T-helper 1 cell treated with Interleukin-12 subunit alpha and Interleukin-12 subunit beta and Interleukin-4 antibody, amounts not matched to agents 30 μg/mL and 1 μg/mL, for 36 hours (primary cell): Measurements from ENCODE around the gene FEM1B.

ENCODE experiments used
- H3K27ac Mint-ChIP-seq: one replicate; pipeline ENCODE4 v1.8.0; 2021; ENCODE audit warnings: mild to moderate bottlenecking, mixed read lengths
- H3K27me3 Mint-ChIP-seq: one replicate; pipeline ENCODE4 v1.8.0; 2021; ENCODE audit warnings: low read depth, mixed read lengths
- H3K36me3 Mint-ChIP-seq: one replicate; pipeline ENCODE4 v1.8.0; 2021; ENCODE audit warnings: low read depth, mixed read lengths
- H3K4me1 Mint-ChIP-seq: one replicate; pipeline ENCODE4 v1.8.0; 2021; ENCODE audit warnings: low read depth, mixed read lengths
- H3K4me3 Mint-ChIP-seq: one replicate; pipeline ENCODE4 v1.8.0; 2021; ENCODE audit warnings: mild to moderate bottlenecking, moderate library complexity, mixed read lengths
- H3K9me3 Mint-ChIP-seq: one replicate; pipeline ENCODE4 v1.8.0; 2021; ENCODE audit warnings: mixed read lengths

Gene FEM1B

GRCh38 chr15:68303560-68304436 is 26.3 kb downstream of the FEM1B start:
- Mint-ChIP-seq H3K27me3 (peaks cover 5% of the 10 kb centered on the region), H3K4me3 (no peak overlapping the region), H3K36me3 (no peaks in the 10 kb centered on the region), H3K27ac (no peak overlapping the region), H3K4me1 (peaks cover 20% of the 10 kb centered on the region), H3K9me3 (no peaks in the 10 kb centered on the region)

- Mint-ChIP-seq H3K4me3 (no peak overlapping the region), H3K9me3 (no peaks in the 10 kb centered on the region), H3K27ac (no peak overlapping the region), H3K4me1 (peaks cover 14% of the 10 kb centered on the region), H3K27me3 (peaks cover 5% of the 10 kb centered on the region), H3K36me3 (no peaks in the 10 kb centered on the region)
Measured at GRCh38 chr15:68304589-68305337, 27.2 kb downstream of the FEM1B start.

GRCh38 chr15:68305420-68305871 is 27.9 kb downstream of the FEM1B start:
- Mint-ChIP-seq H3K27ac (no peak overlapping the region), H3K36me3 (no peaks in the 10 kb centered on the region), H3K4me3 (no peak overlapping the region), H3K27me3 (peaks cover 5% of the 10 kb centered on the region), H3K4me1 (peaks cover 14% of the 10 kb centered on the region), H3K9me3 (no peaks in the 10 kb centered on the region)

- no peaks in the 10 kb centered on the region for H3K9me3 Mint-ChIP-seq
- H3K27ac Mint-ChIP-seq = no peak overlapping the region
- peaks cover 10% of the 10 kb centered on the region for H3K4me1 Mint-ChIP-seq
Measured at GRCh38 chr15:68307131-68307928, 29.8 kb downstream of the FEM1B start.

GRCh38 chr15:68309024-68309423 is 31.5 kb downstream of the FEM1B start:
- H3K9me3 Mint-ChIP-seq = no peaks in the 10 kb centered on the region
- no peaks in the 10 kb centered on the region for H3K36me3 Mint-ChIP-seq
- no peak overlapping the region for H3K27ac Mint-ChIP-seq
- H3K27me3 Mint-ChIP-seq = peaks cover 5% of the 10 kb centered on the region
- peaks cover 10% of the 10 kb centered on the region for H3K4me1 Mint-ChIP-seq
- no peak overlapping the region for H3K4me3 Mint-ChIP-seq

More at GRCh38 chr15:68307131-68307928, 29.8 kb downstream of the FEM1B start:
- Mint-ChIP-seq H3K4me3 (no peak overlapping the region), H3K27me3 (peaks cover 5% of the 10 kb centered on the region), H3K36me3 (no peaks in the 10 kb centered on the region)

- H3K27ac Mint-ChIP-seq = no peak overlapping the region
- no peak overlapping the region for H3K4me3 Mint-ChIP-seq
- peaks cover 12% of the 10 kb centered on the region for H3K27me3 Mint-ChIP-seq
- H3K4me1 Mint-ChIP-seq = peaks cover 9% of the 10 kb centered on the region
- H3K9me3 Mint-ChIP-seq = no peaks in the 10 kb centered on the region
- no peaks in the 10 kb centered on the region for H3K36me3 Mint-ChIP-seq
Measured at GRCh38 chr15:68310178-68310803, 32.7 kb downstream of the FEM1B start.

- no peak overlapping the region for H3K27ac Mint-ChIP-seq
- H3K4me3 Mint-ChIP-seq = no peak overlapping the region
- peaks cover 12% of the 10 kb centered on the region for H3K27me3 Mint-ChIP-seq
- H3K9me3 Mint-ChIP-seq = no peaks in the 10 kb centered on the region
- H3K4me1 Mint-ChIP-seq = peaks cover 9% of the 10 kb centered on the region
- no peaks in the 10 kb centered on the region for H3K36me3 Mint-ChIP-seq
Measured at GRCh38 chr15:68310804-68311463, 33.4 kb downstream of the FEM1B start.

GRCh38 chr15:68311464-68311835 is 33.9 kb downstream of the FEM1B start:
- H3K27ac Mint-ChIP-seq = no peak overlapping the region
- H3K9me3 Mint-ChIP-seq = no peaks in the 10 kb centered on the region
- no peaks in the 10 kb centered on the region for H3K36me3 Mint-ChIP-seq
- peaks cover 4% of the 10 kb centered on the region for H3K4me1 Mint-ChIP-seq
- no peak overlapping the region for H3K4me3 Mint-ChIP-seq
- H3K27me3 Mint-ChIP-seq = peaks cover 12% of the 10 kb centered on the region

GRCh38 chr15:68311859-68312557 is 34.5 kb downstream of the FEM1B start:
- no peaks in the 10 kb centered on the region for H3K36me3 Mint-ChIP-seq
- no peak overlapping the region for H3K27ac Mint-ChIP-seq
- no peaks in the 10 kb centered on the region for H3K9me3 Mint-ChIP-seq
- H3K4me1 Mint-ChIP-seq = no peaks in the 10 kb centered on the region
- H3K27me3 Mint-ChIP-seq = peaks cover 12% of the 10 kb centered on the region
- no peak overlapping the region for H3K4me3 Mint-ChIP-seq

- H3K27me3 Mint-ChIP-seq = peaks cover 12% of the 10 kb centered on the region
- no peaks in the 10 kb centered on the region for H3K36me3 Mint-ChIP-seq
- no peak overlapping the region for H3K4me3 Mint-ChIP-seq
- no peaks in the 10 kb centered on the region for H3K4me1 Mint-ChIP-seq
- H3K9me3 Mint-ChIP-seq = no peaks in the 10 kb centered on the region
- no peak overlapping the region for H3K27ac Mint-ChIP-seq
Measured at GRCh38 chr15:68312701-68313204, 35.2 kb downstream of the FEM1B start.

GRCh38 chr15:68313501-68314410 is 36.2 kb downstream of the FEM1B start:
- Mint-ChIP-seq H3K9me3 (no peaks in the 10 kb centered on the region), H3K27ac (no peak overlapping the region), H3K27me3 (peaks cover 7% of the 10 kb centered on the region), H3K36me3 (no peaks in the 10 kb centered on the region), H3K4me3 (no peak overlapping the region), H3K4me1 (no peaks in the 10 kb centered on the region)

GRCh38 chr15:68314563-68314962 is 37.0 kb downstream of the FEM1B start:
- Mint-ChIP-seq H3K9me3 (no peaks in the 10 kb centered on the region), H3K4me3 (no peak overlapping the region), H3K27me3 (peaks cover 7% of the 10 kb centered on the region), H3K4me1 (no peaks in the 10 kb centered on the region), H3K36me3 (no peaks in the 10 kb centered on the region), H3K27ac (no peak overlapping the region)
